HG02973 (cell line): ENCODE results near the gene AOPEP.
A peak's percentile ranks its signal among the peaks of the same experiment; 100 is the strongest.
"Not testable (repeated sequence)": the region's sequence is repeated elsewhere in the genome, so short reads cannot be mapped to it uniquely, and the experiment has no call there.

Source experiments
- ATAC-seq: cut with Tn5 transposase; IDR thresholded peaks from one replicate; pipeline ENCODE4 v1.9.1; 2021; ENCODE audit warnings: moderate library complexity; ENCODE audit not compliant: unreplicated experiment

Gene AOPEP

GRCh38 chr9:94865582-94866452, 139.3 kb downstream of the AOPEP start:
- no peak for ATAC-seq

DNA sequence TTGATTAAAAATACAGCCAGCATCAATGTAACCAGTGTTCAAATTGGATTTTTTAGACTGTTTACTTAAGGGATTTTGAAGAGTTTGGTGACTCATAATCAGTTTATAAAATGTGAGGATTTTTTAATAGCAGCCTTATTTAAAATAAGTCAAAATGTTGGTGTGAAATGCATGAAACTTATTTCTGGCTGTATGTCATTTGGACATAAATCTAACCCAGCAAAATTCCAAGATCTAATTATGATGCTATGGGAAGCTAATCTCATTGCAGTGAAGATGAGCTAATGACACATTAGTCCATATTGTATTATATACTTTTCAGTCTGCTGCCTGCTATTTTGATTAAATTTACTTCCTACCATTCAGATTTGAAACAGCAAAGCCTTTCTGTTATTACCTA, 140.3 kb downstream of the AOPEP start:
- no peak for ATAC-seq

- no peak for ATAC-seq
Measured at GRCh38 chr9:94867281-94867841, 140.9 kb downstream of the AOPEP start.

DNA sequence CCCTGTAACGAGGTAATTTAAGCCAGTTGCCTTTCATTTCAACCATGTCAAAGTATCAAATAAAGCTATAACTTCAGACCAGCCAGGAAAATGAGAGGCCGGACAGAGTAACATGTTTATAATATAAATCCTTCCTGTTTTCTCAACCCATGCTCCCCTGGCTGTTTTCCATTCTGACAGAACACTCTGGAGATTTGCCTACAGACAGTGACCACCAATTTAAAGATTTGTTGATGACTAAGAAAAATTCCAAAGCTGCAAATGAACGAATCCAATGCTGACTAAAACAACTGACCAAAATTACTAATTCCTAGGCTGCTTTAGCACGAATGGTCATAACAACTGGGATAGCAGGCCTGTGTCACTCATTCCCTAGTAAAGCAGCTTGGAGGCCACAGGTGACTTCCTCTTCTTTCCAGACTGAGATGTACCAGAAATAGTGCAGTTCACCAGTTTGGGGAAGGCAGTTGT, 141.4 kb downstream of the AOPEP start:
- ATAC-seq = no peak

GRCh38 chr9:94868464-94868863, 142.0 kb downstream of the AOPEP start:
- ATAC-seq = no peak

- ATAC-seq = no peak
Measured at GRCh38 chr9:94869415-94869843, 142.9 kb downstream of the AOPEP start.

DNA sequence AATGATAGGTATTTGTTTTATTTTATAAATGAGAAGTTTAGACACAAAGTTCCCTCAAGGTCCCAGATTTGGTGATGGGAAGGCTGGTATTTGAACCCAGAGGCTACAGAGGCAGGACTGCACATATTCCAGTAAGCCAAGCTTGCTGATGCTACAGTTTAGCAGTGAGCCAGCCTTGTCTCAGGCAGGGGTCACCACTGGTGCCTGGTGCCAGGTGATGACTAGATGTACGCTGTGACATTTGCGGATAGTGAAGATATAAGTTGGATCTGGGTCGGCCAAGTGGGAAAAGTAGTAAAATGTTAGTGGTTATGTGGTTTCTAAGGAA, 143.9 kb downstream of the AOPEP start:
- ATAC-seq = no peak

DNA sequence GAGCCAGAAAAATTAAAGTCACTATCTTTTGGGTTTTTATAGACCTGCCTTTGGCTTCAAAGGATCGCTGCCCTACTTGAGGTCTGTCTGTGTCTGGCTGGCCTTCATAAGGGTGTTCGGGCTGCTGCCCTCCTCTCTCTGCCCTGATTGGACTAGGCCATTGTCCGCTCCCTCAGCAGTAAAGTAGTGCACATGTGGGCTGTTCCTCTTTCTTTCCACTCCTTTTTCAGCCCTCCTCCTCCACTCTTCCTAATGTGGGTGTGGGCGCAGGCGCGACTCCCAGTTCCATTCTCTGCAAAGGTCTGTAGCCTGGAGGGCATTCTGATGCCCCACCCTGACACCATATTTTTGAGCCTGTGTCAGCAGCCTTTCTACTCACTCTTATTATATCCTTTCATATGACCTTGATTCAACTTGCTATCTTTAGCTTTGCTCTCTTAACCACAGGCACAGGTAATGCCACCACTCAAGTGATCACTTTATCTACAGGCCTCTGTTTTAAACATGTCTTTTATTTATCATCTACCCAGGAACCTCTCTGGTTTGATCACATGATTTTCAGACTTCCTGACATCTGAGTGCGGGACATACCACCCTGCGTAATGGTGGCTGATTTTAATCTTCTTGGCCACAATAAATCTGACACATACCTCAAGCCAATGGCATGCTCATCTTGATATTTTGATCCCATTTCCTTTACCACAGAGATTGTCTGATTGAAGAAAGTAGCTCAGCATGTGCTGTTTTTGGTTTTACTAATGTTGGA, 144.5 kb downstream of the AOPEP start:
- ATAC-seq = no peak

GRCh38 chr9:94872083-94872833, 145.8 kb downstream of the AOPEP start:
- no peak for ATAC-seq

DNA sequence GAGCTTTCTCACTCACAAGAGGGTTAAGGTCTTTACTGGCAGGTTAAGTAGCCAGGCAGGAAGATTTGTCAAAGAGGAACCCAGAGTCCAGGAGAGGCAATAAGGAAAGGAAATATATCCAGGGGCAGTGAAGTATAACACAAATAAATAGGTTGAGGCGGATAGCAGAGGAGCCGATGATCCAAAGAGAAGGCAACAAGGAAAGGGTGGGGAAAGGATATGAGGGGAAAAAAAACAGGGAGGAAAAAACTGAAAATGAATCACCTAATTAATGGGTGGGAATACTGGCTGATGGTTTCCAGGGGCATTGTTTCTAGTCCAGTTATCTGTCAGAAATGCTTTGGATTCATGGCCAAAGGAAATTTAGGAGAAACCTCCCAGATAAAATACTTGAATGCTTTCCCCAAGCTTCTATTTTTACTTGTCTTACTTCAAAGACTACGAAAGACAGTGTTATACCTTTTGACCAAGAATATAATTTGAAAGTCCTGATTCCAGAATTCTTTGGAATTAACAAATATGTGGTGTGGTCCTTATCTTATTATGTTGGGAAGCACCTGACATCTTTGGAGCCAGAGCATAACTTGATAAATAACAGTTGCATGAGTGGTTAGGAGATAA, 146.5 kb downstream of the AOPEP start:
- ATAC-seq = no peak

- no peak for ATAC-seq
Measured at GRCh38 chr9:94874316-94874715, 147.8 kb downstream of the AOPEP start.

- ATAC-seq = peak; percentile 81
Measured at GRCh38 chr9:94875300-94876020, 149.0 kb downstream of the AOPEP start.

- ATAC-seq = not testable (repeated sequence)
Measured at GRCh38 chr9:94878804-94879203, 152.3 kb downstream of the AOPEP start.

GRCh38 chr9:94879230-94879629, 152.7 kb downstream of the AOPEP start:
- ATAC-seq = no peak

- ATAC-seq = no peak
Measured at GRCh38 chr9:94881023-94881422, 154.5 kb downstream of the AOPEP start.

DNA sequence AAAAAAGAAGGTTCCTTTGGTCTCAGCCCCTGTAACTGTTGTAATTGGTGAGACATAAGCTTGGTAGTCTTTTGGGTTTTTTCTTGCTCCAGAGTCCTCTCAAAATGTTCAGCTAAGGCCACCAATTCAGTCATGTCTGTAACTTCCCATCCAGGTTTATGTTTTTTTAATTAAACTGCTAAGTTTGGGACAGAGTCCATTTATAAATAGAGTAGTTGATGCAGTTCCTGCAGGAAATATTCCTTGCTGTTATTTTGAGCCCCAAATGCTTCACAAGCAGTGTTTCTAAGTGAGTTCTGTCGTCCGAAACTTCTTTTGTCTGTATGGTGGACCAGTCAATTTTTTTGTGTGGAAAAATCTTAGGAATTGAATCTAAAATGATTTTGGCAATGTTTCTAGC, 155.0 kb downstream of the AOPEP start:
- no peak for ATAC-seq

DNA sequence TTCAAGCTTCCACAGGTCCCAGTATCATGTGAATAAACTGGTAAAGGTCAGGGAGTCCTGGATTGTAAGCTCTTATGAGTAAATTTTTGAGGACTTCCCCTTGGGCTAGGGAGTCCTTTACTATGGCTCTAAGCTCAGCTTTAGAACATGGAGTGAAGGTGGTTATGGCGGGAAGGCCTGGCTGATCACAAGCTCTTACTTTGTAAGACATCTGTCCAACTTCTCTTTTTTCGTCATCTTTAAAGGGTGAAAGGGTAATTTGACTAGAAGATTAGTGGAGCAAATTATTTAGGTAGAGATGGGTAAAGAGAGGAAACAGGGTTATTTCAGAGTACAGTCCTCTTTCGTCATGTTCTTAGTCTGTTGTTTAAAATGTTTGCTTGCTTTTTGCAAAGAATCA, 155.4 kb downstream of the AOPEP start:
- ATAC-seq = no peak

DNA sequence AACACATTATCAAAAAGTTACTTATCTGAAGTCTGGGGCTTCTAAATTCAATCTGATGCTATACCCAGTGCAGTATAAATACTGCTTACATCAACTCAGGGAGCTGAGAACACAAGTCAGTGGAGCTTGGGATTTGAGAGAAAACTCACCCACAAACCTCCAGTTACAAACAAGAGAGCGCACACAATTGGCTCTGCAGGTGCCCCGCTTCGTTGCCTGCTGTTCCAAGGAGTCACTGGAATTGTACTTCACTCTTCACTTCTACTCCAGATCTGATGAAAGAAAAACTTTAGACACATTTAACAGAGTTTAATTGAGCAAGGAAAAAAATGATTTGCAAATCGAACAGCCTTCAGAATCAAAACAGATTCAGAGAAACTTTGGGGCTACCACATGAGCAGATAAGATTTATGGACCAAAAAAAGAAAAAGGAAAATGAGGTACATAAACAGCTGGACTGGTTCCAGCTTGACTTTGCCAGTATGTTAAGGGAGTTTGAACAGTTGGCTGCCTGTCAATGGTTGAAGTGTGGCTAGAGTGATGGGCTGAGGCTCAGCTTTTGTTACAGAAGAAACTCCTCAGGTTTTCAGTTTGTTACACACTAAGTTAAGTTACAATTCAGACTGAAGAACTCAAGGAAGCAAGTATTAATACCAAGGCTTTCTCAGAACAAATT, 156.6 kb downstream of the AOPEP start:
- ATAC-seq = no peak

- no peak for ATAC-seq
Measured at GRCh38 chr9:94885854-94886447, 159.5 kb downstream of the AOPEP start.
